HepG2 (cell line): ENCODE results near the gene NCMAP. TPM values are rescaled to one million over a fixed set of nuclear protein-coding genes. Genes with fewer than 3 reads are reported as not detected.

Source experiments
- ATF1 ChIP-seq: IDR thresholded peaks from 2 replicates; pipeline ENCODE4 v1.6.1; 2016; ENCODE audit warnings: mild to moderate bottlenecking, control low read depth
- ATF5 ChIP-seq: sonication (generic); formaldehyde crosslinking; IDR thresholded peaks from 2 replicates; pipeline ENCODE4 v1.4.0; 2020; ENCODE audit warnings: mild to moderate bottlenecking, low read depth, missing genetic modification reagents
- BRF2 ChIP-seq: sonication (generic); formaldehyde crosslinking; IDR thresholded peaks from 2 replicates; pipeline ENCODE4 v1.8.1; 2022; ENCODE audit warnings: mild to moderate bottlenecking, missing genetic modification reagents
- CENPX ChIP-seq: sonication (generic); formaldehyde crosslinking; IDR thresholded peaks from 2 replicates; pipeline ENCODE4 v1.9.0; 2021; ENCODE audit warnings: mild to moderate bottlenecking, missing genetic modification reagents, moderate library complexity
- HMG20B ChIP-seq: conservative IDR thresholded peaks from 2 replicates; pipeline ENCODE4 v1.6.1; 2016; ENCODE audit warnings: missing genetic modification reagents, missing compliant biosample characterization
- KDM1A ChIP-seq: IDR thresholded peaks from 2 replicates; pipeline ENCODE4 v1.6.1; 2016; ENCODE audit warnings: missing compliant biosample characterization
- KLF6 ChIP-seq: IDR thresholded peaks from 2 replicates; pipeline ENCODE4 v1.8.0; 2016; ENCODE audit warnings: missing biosample characterization, missing genetic modification reagents
- MTF1 ChIP-seq: sonication (generic); formaldehyde crosslinking; IDR thresholded peaks from 2 replicates; pipeline ENCODE4 v1.5.0; 2020; ENCODE audit warnings: missing genetic modification reagents
- RCOR2 ChIP-seq: IDR thresholded peaks from 2 replicates; pipeline ENCODE4 v1.6.1; 2016; ENCODE audit warnings: missing biosample characterization, missing genetic modification reagents
- REPIN1 ChIP-seq: sonication (generic); formaldehyde crosslinking; IDR thresholded peaks from 2 replicates; pipeline ENCODE4 v1.8.0; 2022; ENCODE audit warnings: missing genetic modification reagents, low read depth, mild to moderate bottlenecking, borderline replicate concordance
- SNAPC2 ChIP-seq: sonication (generic); formaldehyde crosslinking; IDR thresholded peaks from 2 replicates; pipeline ENCODE4 v1.8.1; 2022; ENCODE audit warnings: mild to moderate bottlenecking, missing genetic modification reagents
- STAT5B ChIP-seq: sonication (generic); formaldehyde crosslinking; IDR thresholded peaks from 2 replicates; pipeline ENCODE4 v1.4.0; 2020; ENCODE audit warnings: missing genetic modification reagents
- THAP8 ChIP-seq: sonication (generic); formaldehyde crosslinking; IDR thresholded peaks from 2 replicates; pipeline ENCODE4 v1.5.1; 2020; ENCODE audit warnings: missing genetic modification reagents, mild to moderate bottlenecking, borderline replicate concordance
- ZBTB33 ChIP-seq: sonication (generic); formaldehyde crosslinking; IDR thresholded peaks from 2 replicates; pipeline ENCODE4 v1.4.0; 2020; ENCODE audit warnings: missing genetic modification reagents
- ZBTB34 ChIP-seq: sonication (generic); formaldehyde crosslinking; IDR thresholded peaks from 2 replicates; pipeline ENCODE4 v1.8.0; 2022; ENCODE audit warnings: mild to moderate bottlenecking, missing genetic modification reagents
- ZNF33B ChIP-seq: sonication (generic); formaldehyde crosslinking; IDR thresholded peaks from 2 replicates; pipeline ENCODE4 v1.5.1; 2020; ENCODE audit warnings: mild to moderate bottlenecking, missing genetic modification reagents
- ZNF550 ChIP-seq: sonication (generic); formaldehyde crosslinking; IDR thresholded peaks from 2 replicates; pipeline ENCODE4 v1.4.0; 2020; ENCODE audit warnings: mild to moderate bottlenecking, missing genetic modification reagents, borderline replicate concordance
- ZNF556 ChIP-seq: sonication (generic); formaldehyde crosslinking; IDR thresholded peaks from 2 replicates; pipeline ENCODE4 v1.4.0; 2020; ENCODE audit warnings: mild to moderate bottlenecking, missing genetic modification reagents, borderline replicate concordance
- ZNF773 ChIP-seq: sonication (generic); formaldehyde crosslinking; IDR thresholded peaks from 2 replicates; pipeline ENCODE4 v1.4.0; 2020; ENCODE audit warnings: missing genetic modification reagents, borderline replicate concordance
- ZNF780A ChIP-seq: sonication (generic); formaldehyde crosslinking; IDR thresholded peaks from 2 replicates; pipeline ENCODE4 v1.8.0; 2022; ENCODE audit warnings: mild to moderate bottlenecking, missing genetic modification reagents, moderate library complexity
- ZSCAN21 ChIP-seq: sonication (generic); formaldehyde crosslinking; IDR thresholded peaks from 2 replicates; pipeline ENCODE4 v1.8.0; 2022; ENCODE audit warnings: mild to moderate bottlenecking, missing genetic modification reagents, moderate library complexity, borderline replicate concordance
- polyA plus RNA-seq, 8 experiments: library from polyadenylated mRNA; depleted of rRNA in 3 of 8; stranded (reverse) in 7 of 8; unstranded in 1 of 8; fragments of >200 nt; fragmentation: Illumina TruSeq in 4 of 8; extraction: Trizol in 4 of 8; gene quantifications; 2 replicates each; pipeline versions ENCODE4 v1.2.1 to v1.2.3, GENCODE V29; 2011 to 2016; ENCODE audit warnings: low read depth in 4 of 8, missing spikeins in 1 of 8, mixed read lengths in 1 of 8; ENCODE audit not compliant: insufficient read depth in 1 of 8
- total RNA-seq, 5 experiments: library from RNA; depleted of rRNA; stranded (reverse); fragments of >200 nt; fragmentation: Illumina TruSeq; extraction: Trizol; gene quantifications; 2 replicates each; pipeline ENCODE4 v1.2.3, GENCODE V29; 2016; ENCODE audit warnings: low read depth in 1 of 5

NCMAP gene
- total and polyA plus RNA-seq, 2 of the 13 experiments (the other 11 are each of a cell fraction or from before 2014, with no cell fraction given): 2.7 to 20.0 TPM

- TF ChIP-seq ZBTB33 (CRISPR knock-in tag) (no peak), CENPX (CRISPR knock-in tag) (no peak), KLF6 (peak; percentile 88), ZSCAN21 (peak; percentile 88), THAP8 (CRISPR knock-in tag) (no peak), MTF1 (CRISPR knock-in tag) (no peak), ZNF773 (CRISPR knock-in tag) (0 out of 2 replicates have a peak, but pooled peaks have one; percentile 72), ZNF556 (CRISPR knock-in tag) (no peak; the same call in 1 of the 2 replicates), HMG20B (0 out of 2 replicates have a peak, but pooled peaks have one; percentile 47), ATF5 (peak; percentile 40; the same call in 1 of the 2 replicates), BRF2 (CRISPR knock-in tag) (no peak), STAT5B (CRISPR knock-in tag) (no peak), ZNF550 (CRISPR knock-in tag) (peak; percentile 74; the same call in 1 of the 2 replicates), RCOR2 (CRISPR knock-in tag) (no peak), KDM1A (0 out of 2 replicates have a peak, but pooled peaks have one; percentile 37), ATF1 (CRISPR knock-in tag) (peak; percentile 81), ZNF33B (CRISPR knock-in tag) (no peak), REPIN1 (CRISPR knock-in tag) (peak; percentile 79), ZNF780A (CRISPR knock-in tag) (no peak), SNAPC2 (CRISPR knock-in tag) (peak; percentile 85; the same call in 1 of the 2 replicates), ZBTB34 (CRISPR knock-in tag) (0 out of 2 replicates have a peak, but pooled peaks have one; percentile 66)
Measured at GRCh38 chr1:24642481-24643362, 86.8 kb downstream of the NCMAP start, which contains the start of gene SRRM1 (continued).
